ENCODE results near the gene EPHA7.
A peak's percentile ranks its signal among the peaks of the same experiment; 100 is the strongest.

The EPHA7 gene

GRCh38 chr6:93337772-93338394, 81.5 kb downstream of the EPHA7 start:
- Mint-ChIP-seq H3K9me3 (peaks cover 3% of the 10 kb centered on the region), H3K27ac (ENCODE audit: low read depth) (no peak overlapping the region), H3K4me3 (no peak overlapping the region), H3K27me3 (no peaks in the 10 kb centered on the region), H3K36me3 (ENCODE audit: insufficient read depth) (no peaks in the 10 kb centered on the region), H3K4me1 (no peaks in the 10 kb centered on the region)
- ATAC-seq (replicated peaks; ENCODE audit: extremely low read depth, poor library complexity, severe bottlenecking) (no peak), DNase-seq (ENCODE audit: low spot score in 2 of 2) (no peak)

- Mint-ChIP-seq H3K36me3 (ENCODE audit: insufficient read depth) (no peaks in the 10 kb centered on the region), H3K4me3 (no peak overlapping the region), H3K27me3 (no peaks in the 10 kb centered on the region), H3K27ac (ENCODE audit: low read depth) (no peak overlapping the region), H3K9me3 (peaks cover 5% of the 10 kb centered on the region), H3K4me1 (no peaks in the 10 kb centered on the region)
- ATAC-seq (replicated peaks; ENCODE audit: extremely low read depth, poor library complexity, severe bottlenecking) (no peak), DNase-seq (ENCODE audit: low spot score in 2 of 2) (no peak)
These were observed 82.3 kb downstream of the EPHA7 start for GRCh38 chr6:93337014-93337413.

DNA sequence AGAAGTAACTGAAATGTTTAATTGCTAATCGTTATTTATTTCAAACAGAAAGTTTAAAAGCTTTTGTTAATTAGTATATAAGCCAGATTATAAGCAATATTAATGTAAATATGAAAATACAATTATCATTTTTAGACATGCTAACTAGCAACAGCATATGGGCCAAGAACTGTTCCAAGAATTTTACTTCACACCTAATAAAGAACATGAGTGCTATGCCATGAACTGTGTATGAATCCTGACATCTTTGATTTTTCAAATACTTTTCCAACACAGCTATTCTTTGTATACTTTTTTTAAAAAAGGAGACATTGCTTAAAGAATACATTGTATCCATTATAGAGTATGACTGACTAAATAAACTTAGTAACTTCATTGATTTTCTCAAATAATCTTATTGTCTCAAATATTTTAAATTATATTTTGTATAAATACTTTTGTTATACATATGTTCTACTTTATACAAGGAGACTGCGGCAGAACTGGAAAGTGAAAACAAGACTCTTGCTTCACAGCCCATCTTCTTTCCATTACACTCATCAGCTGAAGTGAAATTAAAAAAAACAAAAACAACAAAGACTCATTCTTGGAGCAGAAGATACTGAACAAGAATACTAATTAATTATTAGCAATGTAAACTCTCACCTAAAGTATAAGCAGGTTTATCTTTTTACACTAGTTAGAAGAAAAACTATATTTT, 89.9 kb downstream of the EPHA7 start:
- Mint-ChIP-seq H3K4me1 (no peaks in the 10 kb centered on the region), H3K27me3 (no peaks in the 10 kb centered on the region), H3K36me3 (ENCODE audit: insufficient read depth) (no peaks in the 10 kb centered on the region), H3K9me3 (peaks cover 22% of the 10 kb centered on the region), H3K4me3 (no peak overlapping the region), H3K27ac (ENCODE audit: low read depth) (no peak overlapping the region)
- ATAC-seq (replicated peaks; ENCODE audit: extremely low read depth, poor library complexity, severe bottlenecking), result no peak
- no peak for DNase-seq (ENCODE audit: low spot score in 2 of 2)

DNA sequence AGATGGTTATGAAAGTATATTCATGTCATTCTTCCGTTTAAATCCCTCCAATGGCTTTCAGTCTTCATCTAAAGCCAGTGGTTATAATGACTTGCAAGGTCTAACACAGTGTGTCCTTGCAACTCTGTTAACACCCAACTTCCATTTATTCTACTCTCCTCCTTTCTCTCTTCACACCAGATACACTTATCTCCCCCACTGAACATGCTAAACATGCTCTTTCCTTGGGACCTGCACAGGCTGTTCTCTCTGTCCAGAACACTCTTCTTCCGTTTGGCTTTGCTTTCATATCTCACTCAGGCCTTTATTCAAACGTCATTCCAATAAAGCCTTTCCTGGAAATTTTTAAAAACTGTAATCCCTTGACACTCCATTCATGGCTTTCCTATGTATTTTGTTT, 91.5 kb downstream of the EPHA7 start:
- H3K27me3 Mint-ChIP-seq, result no peaks in the 10 kb centered on the region
- peaks cover 22% of the 10 kb centered on the region for H3K9me3 Mint-ChIP-seq
- no peaks in the 10 kb centered on the region for H3K36me3 Mint-ChIP-seq (ENCODE audit: insufficient read depth)
- H3K4me3 Mint-ChIP-seq, result no peak overlapping the region
- DNase-seq (ENCODE audit: low spot score in 2 of 2), result no peak
- no peak for ATAC-seq (replicated peaks; ENCODE audit: extremely low read depth, poor library complexity, severe bottlenecking)
- H3K27ac Mint-ChIP-seq (ENCODE audit: low read depth), result no peak overlapping the region
- H3K4me1 Mint-ChIP-seq, result no peaks in the 10 kb centered on the region

- DNase-seq (ENCODE audit: low spot score in 2 of 2) (no peak), ATAC-seq (replicated peaks; ENCODE audit: extremely low read depth, poor library complexity, severe bottlenecking) (no peak)
- Mint-ChIP-seq H3K36me3 (ENCODE audit: insufficient read depth) (no peaks in the 10 kb centered on the region), H3K4me1 (no peaks in the 10 kb centered on the region), H3K27ac (ENCODE audit: low read depth) (no peak overlapping the region), H3K27me3 (no peaks in the 10 kb centered on the region), H3K4me3 (no peak overlapping the region), H3K9me3 (peaks cover 20% of the 10 kb centered on the region)
These were observed 93.6 kb downstream of the EPHA7 start for GRCh38 chr6:93325761-93326160.

- Mint-ChIP-seq H3K9me3 (peaks cover 28% of the 10 kb centered on the region), H3K36me3 (ENCODE audit: insufficient read depth) (no peaks in the 10 kb centered on the region), H3K27me3 (no peaks in the 10 kb centered on the region), H3K4me3 (no peak overlapping the region), H3K27ac (ENCODE audit: low read depth) (no peak overlapping the region), H3K4me1 (no peaks in the 10 kb centered on the region)
- DNase-seq (ENCODE audit: low spot score in 2 of 2) (no peak), ATAC-seq (replicated peaks; ENCODE audit: extremely low read depth, poor library complexity, severe bottlenecking) (no peak)
These were observed 95.7 kb downstream of the EPHA7 start for GRCh38 chr6:93323630-93324029.

- ATAC-seq (replicated peaks; ENCODE audit: extremely low read depth, poor library complexity, severe bottlenecking) (no peak), DNase-seq (ENCODE audit: low spot score in 2 of 2) (no peak)
- Mint-ChIP-seq H3K9me3 (peaks cover 23% of the 10 kb centered on the region), H3K36me3 (ENCODE audit: insufficient read depth) (no peaks in the 10 kb centered on the region), H3K27ac (ENCODE audit: low read depth) (no peak overlapping the region), H3K4me3 (no peak overlapping the region), H3K27me3 (no peaks in the 10 kb centered on the region), H3K4me1 (no peaks in the 10 kb centered on the region)
These were observed 96.7 kb downstream of the EPHA7 start for GRCh38 chr6:93322651-93323050.

- no peaks in the 10 kb centered on the region for H3K4me1 Mint-ChIP-seq
- peaks cover 10% of the 10 kb centered on the region for H3K9me3 Mint-ChIP-seq
- DNase-seq (ENCODE audit: low spot score in 2 of 2) (no peak), ATAC-seq (replicated peaks; ENCODE audit: extremely low read depth, poor library complexity, severe bottlenecking) (peak; percentile 10)
- H3K27ac Mint-ChIP-seq (ENCODE audit: low read depth), result no peak overlapping the region
- H3K27me3 Mint-ChIP-seq, result no peaks in the 10 kb centered on the region
- H3K36me3 Mint-ChIP-seq (ENCODE audit: insufficient read depth), result no peaks in the 10 kb centered on the region
- no peak overlapping the region for H3K4me3 Mint-ChIP-seq
These were observed 100.1 kb downstream of the EPHA7 start for GRCh38 chr6:93319304-93319703.

- DNase-seq (ENCODE audit: low spot score in 2 of 2) (no peak), ATAC-seq (replicated peaks; ENCODE audit: extremely low read depth, poor library complexity, severe bottlenecking) (no peak)
- Mint-ChIP-seq H3K9me3 (peaks cover 8% of the 10 kb centered on the region), H3K27me3 (no peaks in the 10 kb centered on the region), H3K27ac (ENCODE audit: low read depth) (no peak overlapping the region), H3K36me3 (ENCODE audit: insufficient read depth) (no peaks in the 10 kb centered on the region), H3K4me3 (no peak overlapping the region), H3K4me1 (no peaks in the 10 kb centered on the region)
These were observed 101.2 kb downstream of the EPHA7 start for GRCh38 chr6:93318121-93318520.

- DNase-seq (ENCODE audit: low spot score in 2 of 2), result no peak
- no peak for ATAC-seq (replicated peaks; ENCODE audit: extremely low read depth, poor library complexity, severe bottlenecking)
- peaks cover 8% of the 10 kb centered on the region for H3K9me3 Mint-ChIP-seq
These were observed 101.8 kb downstream of the EPHA7 start for GRCh38 chr6:93317592-93317991.

GRCh38 chr6:93307505-93308409, 111.6 kb downstream of the EPHA7 start:
- ATAC-seq (replicated peaks; ENCODE audit: extremely low read depth, poor library complexity, severe bottlenecking) (no peak), DNase-seq (ENCODE audit: low spot score in 2 of 2) (no peak)
- Mint-ChIP-seq H3K9me3 (peaks cover 16% of the 10 kb centered on the region), H3K36me3 (ENCODE audit: insufficient read depth) (no peaks in the 10 kb centered on the region), H3K27me3 (no peaks in the 10 kb centered on the region), H3K4me3 (no peak overlapping the region), H3K4me1 (no peaks in the 10 kb centered on the region), H3K27ac (ENCODE audit: low read depth) (no peak overlapping the region)

More at GRCh38 chr6:93317592-93317991, 101.8 kb downstream of the EPHA7 start:
- no peaks in the 10 kb centered on the region for H3K36me3 Mint-ChIP-seq (ENCODE audit: insufficient read depth)
- H3K27me3 Mint-ChIP-seq, result no peaks in the 10 kb centered on the region
- H3K4me1 Mint-ChIP-seq, result no peaks in the 10 kb centered on the region
- H3K4me3 Mint-ChIP-seq, result no peak overlapping the region
- no peak overlapping the region for H3K27ac Mint-ChIP-seq (ENCODE audit: low read depth)

DNA sequence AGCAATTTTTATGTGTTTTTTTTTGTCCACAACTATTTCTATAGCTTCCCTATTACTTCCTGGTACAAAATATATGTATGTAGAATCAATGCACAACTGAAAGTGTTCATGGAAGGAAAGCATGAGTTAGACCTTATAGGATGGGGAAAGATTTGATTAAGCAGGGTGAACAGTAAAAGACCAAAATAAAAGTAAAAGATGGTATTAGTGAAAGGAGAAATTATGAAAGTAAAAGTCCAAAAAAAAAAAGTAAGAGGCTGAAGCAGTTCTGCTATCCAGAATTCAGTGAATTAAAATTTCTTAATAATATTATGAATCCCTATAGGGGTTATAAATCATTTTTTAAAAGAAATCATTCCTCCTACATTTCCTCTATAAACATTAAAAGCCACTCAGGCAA, 114.3 kb downstream of the EPHA7 start:
- DNase-seq (ENCODE audit: low spot score in 2 of 2) (no peak), ATAC-seq (replicated peaks; ENCODE audit: extremely low read depth, poor library complexity, severe bottlenecking) (no peak)
- Mint-ChIP-seq H3K27ac (ENCODE audit: low read depth) (no peak overlapping the region), H3K4me3 (no peak overlapping the region), H3K4me1 (no peaks in the 10 kb centered on the region), H3K9me3 (peaks cover 23% of the 10 kb centered on the region), H3K27me3 (no peaks in the 10 kb centered on the region), H3K36me3 (ENCODE audit: insufficient read depth) (no peaks in the 10 kb centered on the region)
